Astrocyte (in vitro differentiated cells and primary cell): ENCODE data around the gene CEND1.

Experiments
- CTCF ChIP-seq: IDR thresholded peaks from 2 replicates; pipeline ENCODE4 v1.5.1; 2011; ENCODE audit warnings: low read depth, mild to moderate bottlenecking, inconsistent platforms, low read length, moderate library complexity; ENCODE audit not compliant: insufficient read depth
- EZH2 ChIP-seq: IDR thresholded peaks from 2 replicates; pipeline ENCODE4 v1.6.1; 2012; ENCODE audit warnings: mild to moderate bottlenecking, low read length, inconsistent platforms; ENCODE audit not compliant: insufficient read depth

- TF ChIP-seq CTCF (no peak), EZH2 (no peak)
These were observed 52.5 kb downstream of the CEND1 start for GRCh38 chr11:737366-737765.
